Thoracic aorta (tissue), 2 donors: ENCODE measurements around the gene WFDC10A. TPM values are rescaled to one million over a fixed set of nuclear protein-coding genes. Genes with fewer than 3 reads are reported as not detected.
"Not testable (repeated sequence)": the region's sequence is repeated elsewhere in the genome, so short reads cannot be mapped to it uniquely, and the experiment has no call there.

Experiments
- ATAC-seq: fragments of 150-250 bp; one replicate; pipeline ENCODE4 v1.8.0; 2017; ENCODE audit warnings: low read depth; ENCODE audit not compliant: insufficient number of reproducible peaks, low FRiP score
- DNase-seq: peaks from one replicate; pipeline ENCODE4 v3.0.0-alpha.2; 2020; ENCODE audit warnings: low spot score
- H3K27ac ChIP-seq, 2 donors: fragments of 200-600 bp; sonication (generic); 1 replicate in 1 of 2; 2 replicates in 1 of 2; pipeline ENCODE4 v1.5.1; 2016; ENCODE audit warnings: mild to moderate bottlenecking in 2 of 2, moderate library complexity in 2 of 2
- H3K27me3 ChIP-seq: fragments of 200-600 bp; sonication (generic); replicated peaks from 2 replicates; pipeline ENCODE4 v1.6.0; 2016; ENCODE audit warnings: mild to moderate bottlenecking; ENCODE audit not compliant: insufficient read depth
- H3K36me3 ChIP-seq: fragments of 200-600 bp; sonication (generic); one replicate; pipeline ENCODE4 v1.5.1; 2016
- H3K4me1 ChIP-seq, 2 donors: fragments of 200-600 bp; sonication (generic); 1 replicate in 1 of 2; 2 replicates in 1 of 2; pipeline versions ENCODE4 v1.5.1 to v1.6.0; 2016; ENCODE audit warnings: low read depth in 2 of 2, mild to moderate bottlenecking in 1 of 2; ENCODE audit not compliant: control insufficient read depth in 1 of 2
- H3K4me3 ChIP-seq: fragments of 200-600 bp; sonication (generic); 2 replicates; pipeline ENCODE4 v1.5.1; 2016; ENCODE audit warnings: mild to moderate bottlenecking
- H3K9me3 ChIP-seq: fragments of 200-600 bp; sonication (generic); 2 replicates; pipeline ENCODE4 v1.5.1; 2016
- total RNA-seq, 2 donors: library from RNA; depleted of rRNA; stranded (reverse); fragments of >200 nt; gene quantifications; one replicate each; pipeline versions ENCODE4 v1.1.0 to v1.2.3, GENCODE V29; 2016
- TF ChIP-seq, protein P1 (sequence below): fragments of 200-600 bp; sonication (generic); IDR thresholded peaks from one replicate; pipeline ENCODE4 v1.5.1; 2019; ENCODE audit warnings: antibody characterized with exemption

The WFDC10A gene
- total RNA-seq, 2 donors from 2014 or later: not detected

GRCh38 chr20:45630371-45630770 lies 832 bp downstream of the WFDC10A start:
- H3K27ac ChIP-seq: no peak overlapping the region
- TF ChIP-seq, protein P1, sequence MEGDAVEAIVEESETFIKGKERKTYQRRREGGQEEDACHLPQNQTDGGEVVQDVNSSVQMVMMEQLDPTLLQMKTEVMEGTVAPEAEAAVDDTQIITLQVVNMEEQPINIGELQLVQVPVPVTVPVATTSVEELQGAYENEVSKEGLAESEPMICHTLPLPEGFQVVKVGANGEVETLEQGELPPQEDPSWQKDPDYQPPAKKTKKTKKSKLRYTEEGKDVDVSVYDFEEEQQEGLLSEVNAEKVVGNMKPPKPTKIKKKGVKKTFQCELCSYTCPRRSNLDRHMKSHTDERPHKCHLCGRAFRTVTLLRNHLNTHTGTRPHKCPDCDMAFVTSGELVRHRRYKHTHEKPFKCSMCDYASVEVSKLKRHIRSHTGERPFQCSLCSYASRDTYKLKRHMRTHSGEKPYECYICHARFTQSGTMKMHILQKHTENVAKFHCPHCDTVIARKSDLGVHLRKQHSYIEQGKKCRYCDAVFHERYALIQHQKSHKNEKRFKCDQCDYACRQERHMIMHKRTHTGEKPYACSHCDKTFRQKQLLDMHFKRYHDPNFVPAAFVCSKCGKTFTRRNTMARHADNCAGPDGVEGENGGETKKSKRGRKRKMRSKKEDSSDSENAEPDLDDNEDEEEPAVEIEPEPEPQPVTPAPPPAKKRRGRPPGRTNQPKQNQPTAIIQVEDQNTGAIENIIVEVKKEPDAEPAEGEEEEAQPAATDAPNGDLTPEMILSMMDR: no peak
- H3K36me3 ChIP-seq: no peaks in the 10 kb centered on the region
- no peaks in the 10 kb centered on the region for H3K4me1 ChIP-seq
- H3K9me3 ChIP-seq: no peaks in the 10 kb centered on the region
- H3K4me3 ChIP-seq: no peak overlapping the region
- no peak for ATAC-seq
- DNase-seq: no peak
- H3K27me3 ChIP-seq: no peaks in the 10 kb centered on the region

GRCh38 chr20:45631184-45631583 lies 1.6 kb downstream of the WFDC10A start, which contains the start of gene WFDC9:
TSS of gene WFDC9 (minus strand) at chr20:45631284. CDS start at chr20:45610181, 21,103 bp downstream.
- no peak for ATAC-seq
- TF ChIP-seq, protein P1: no peak

DNA sequence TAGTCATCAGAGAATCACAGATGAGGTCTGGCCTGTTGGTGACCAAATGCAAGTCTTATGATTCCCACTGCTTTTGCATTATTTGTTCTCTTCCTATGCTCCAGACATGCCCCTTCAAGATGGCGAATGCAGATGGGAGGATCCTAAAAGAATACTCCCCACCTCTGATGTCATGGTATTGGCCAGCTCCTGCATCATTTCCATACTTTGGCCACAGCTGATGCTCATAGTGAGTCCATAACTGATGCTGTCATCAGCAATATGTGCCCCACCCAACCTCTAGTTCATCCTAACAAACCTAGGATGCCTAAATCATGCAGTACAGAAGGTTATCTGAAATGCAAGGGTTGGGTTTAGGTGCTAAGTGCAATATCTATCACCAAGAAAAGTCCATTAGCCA lies 7.0 kb downstream of the WFDC10A start:
- Histone ChIP-seq H3K4me3 (no peak overlapping the region), H3K27ac (no peak overlapping the region), H3K27me3 (no peaks in the 10 kb centered on the region), H3K36me3 (no peaks in the 10 kb centered on the region), H3K9me3 (no peaks in the 10 kb centered on the region), H3K4me1 (no peaks in the 10 kb centered on the region)
- TF ChIP-seq, protein P1: no peak
- no peak for ATAC-seq
- DNase-seq: no peak

More at GRCh38 chr20:45631184-45631583, 1.6 kb downstream of the WFDC10A start, which contains the start of gene WFDC9:
- no peaks in the 10 kb centered on the region for H3K9me3 ChIP-seq
- no peaks in the 10 kb centered on the region for H3K36me3 ChIP-seq
- DNase-seq: no peak
- no peak within 1 kb of the TSS for H3K27ac ChIP-seq
- H3K4me1 ChIP-seq: no peaks in the 10 kb centered on the region
- no peaks in the 10 kb centered on the region for H3K27me3 ChIP-seq
- no peak within 1 kb of the TSS for H3K4me3 ChIP-seq

- Histone ChIP-seq H3K9me3 (no peaks in the 10 kb centered on the region), H3K36me3 (no peaks in the 10 kb centered on the region), H3K27ac (no peak overlapping the region), H3K4me1 (no peaks in the 10 kb centered on the region), H3K4me3 (no peak overlapping the region), H3K27me3 (no peaks in the 10 kb centered on the region)
- ATAC-seq: no peak
- TF ChIP-seq, protein P1: no peak
- no peak for DNase-seq
Observed at GRCh38 chr20:45639687-45640086, 10.1 kb downstream of the WFDC10A start.

GRCh38 chr20:45641076-45641475 lies 11.5 kb downstream of the WFDC10A start:
- H3K4me1 ChIP-seq, ATAC-seq: not testable (repeated sequence)

DNA sequence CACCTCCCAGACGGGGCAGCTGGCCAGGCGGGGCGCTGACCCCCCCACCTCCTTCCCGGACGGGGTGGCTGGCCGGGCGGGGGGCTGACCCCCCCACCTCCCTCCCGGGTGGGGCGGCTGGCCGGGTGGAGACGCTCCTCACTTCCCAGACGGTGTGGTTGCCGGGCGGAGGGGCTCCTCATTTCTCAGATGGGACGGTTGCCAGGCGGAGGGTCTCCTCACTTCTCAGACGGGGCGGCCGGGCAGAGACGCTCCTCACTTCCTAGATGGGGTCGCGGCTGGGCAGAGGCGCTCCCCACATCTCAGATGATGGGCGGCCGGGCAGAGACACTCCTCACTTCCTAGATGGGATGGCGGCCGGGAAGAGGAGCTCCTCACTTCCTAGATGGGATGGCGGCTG lies 16.3 kb downstream of the WFDC10A start:
- not testable (repeated sequence) for ATAC-seq, H3K27ac ChIP-seq, H3K27me3 ChIP-seq, DNase-seq, H3K36me3 ChIP-seq, H3K4me1 ChIP-seq, H3K9me3 ChIP-seq, H3K4me3 ChIP-seq

More at GRCh38 chr20:45641076-45641475, 11.5 kb downstream of the WFDC10A start:
- H3K9me3 ChIP-seq, H3K36me3 ChIP-seq, H3K27ac ChIP-seq, H3K27me3 ChIP-seq, DNase-seq, H3K4me3 ChIP-seq: not testable (repeated sequence)
